ENCODE results near the gene TFF3.

Gene TFF3

GRCh38 chr21:42309753-42310213 is 5.4 kb downstream of the TFF3 start:
- TF ChIP-seq GATA1 (IDR thresholded peaks at IDR 0.05; ENCODE audit: low read depth, low read length), result no peak
- no peak for TF ChIP-seq POLR2A (IDR thresholded peaks at IDR 0.05; ENCODE audit: low read length)
- peak; percentile 41 to 62 for DNase-seq

- DNase-seq, result no peak
- TF ChIP-seq POLR2A (IDR thresholded peaks at IDR 0.05; ENCODE audit: low read length) (no peak), GATA1 (IDR thresholded peaks at IDR 0.05; ENCODE audit: low read depth, low read length) (no peak)
Observed at GRCh38 chr21:42308914-42309752, 6.1 kb downstream of the TFF3 start.

GRCh38 chr21:42308161-42308913 is 6.9 kb downstream of the TFF3 start:
- DNase-seq, result no peak
- TF ChIP-seq GATA1 (IDR thresholded peaks at IDR 0.05; ENCODE audit: low read depth, low read length) (no peak), POLR2A (IDR thresholded peaks at IDR 0.05; ENCODE audit: low read length) (no peak)

GRCh38 chr21:42307106-42307505 is 8.1 kb downstream of the TFF3 start:
- no peak for TF ChIP-seq POLR2A (IDR thresholded peaks at IDR 0.05; ENCODE audit: low read length)
- no peak for TF ChIP-seq GATA1 (IDR thresholded peaks at IDR 0.05; ENCODE audit: low read depth, low read length)
- no peak for DNase-seq

- no peak for DNase-seq
- TF ChIP-seq GATA1 (IDR thresholded peaks at IDR 0.05; ENCODE audit: low read depth, low read length) (no peak), POLR2A (IDR thresholded peaks at IDR 0.05; ENCODE audit: low read length) (no peak)
Observed at GRCh38 chr21:42306366-42307035, 8.7 kb downstream of the TFF3 start.

- DNase-seq, result no peak
- no peak for TF ChIP-seq POLR2A (IDR thresholded peaks at IDR 0.05; ENCODE audit: low read length)
- TF ChIP-seq GATA1 (IDR thresholded peaks at IDR 0.05; ENCODE audit: low read depth, low read length), result no peak
Observed at GRCh38 chr21:42305707-42306147, 9.5 kb downstream of the TFF3 start.

GRCh38 chr21:42304556-42305454 is 10.4 kb downstream of the TFF3 start:
- no peak for DNase-seq

GRCh38 chr21:42303443-42303842 is 11.8 kb downstream of the TFF3 start:
- DNase-seq, result no peak
- TF ChIP-seq POLR2A (IDR thresholded peaks at IDR 0.05; ENCODE audit: low read length) (no peak), GATA1 (IDR thresholded peaks at IDR 0.05; ENCODE audit: low read depth, low read length) (no peak)

More at GRCh38 chr21:42304556-42305454, 10.4 kb downstream of the TFF3 start:
- TF ChIP-seq POLR2A (IDR thresholded peaks at IDR 0.05; ENCODE audit: low read length) (no peak), GATA1 (IDR thresholded peaks at IDR 0.05; ENCODE audit: low read depth, low read length) (no peak)

- no peak for DNase-seq
- no peak for TF ChIP-seq GATA1 (IDR thresholded peaks at IDR 0.05; ENCODE audit: low read depth, low read length)
- TF ChIP-seq POLR2A (IDR thresholded peaks at IDR 0.05; ENCODE audit: low read length), result no peak
Observed at GRCh38 chr21:42302794-42303193, 12.4 kb downstream of the TFF3 start.

- DNase-seq, result no peak
- TF ChIP-seq POLR2A (IDR thresholded peaks at IDR 0.05; ENCODE audit: low read length), result no peak
- no peak for TF ChIP-seq GATA1 (IDR thresholded peaks at IDR 0.05; ENCODE audit: low read depth, low read length)
Observed at GRCh38 chr21:42302076-42302650, 13.0 kb downstream of the TFF3 start.

GRCh38 chr21:42301371-42302075 is 13.7 kb downstream of the TFF3 start:
- no peak for TF ChIP-seq GATA1 (IDR thresholded peaks at IDR 0.05; ENCODE audit: low read depth, low read length)
- no peak for TF ChIP-seq POLR2A (IDR thresholded peaks at IDR 0.05; ENCODE audit: low read length)
- no peak for DNase-seq

GRCh38 chr21:42300956-42301355 is 14.3 kb downstream of the TFF3 start:
- DNase-seq, result no peak
- TF ChIP-seq POLR2A (IDR thresholded peaks at IDR 0.05; ENCODE audit: low read length), result no peak
- no peak for TF ChIP-seq GATA1 (IDR thresholded peaks at IDR 0.05; ENCODE audit: low read depth, low read length)

All from erythroblast (primary cell).